Prostate gland (tissue), 2 donors: ENCODE measurements around the gene SSU72. TPM values are rescaled to one million over a fixed set of nuclear protein-coding genes. Genes with fewer than 3 reads are reported as not detected.

ENCODE experiments used
- DNase-seq: peaks from one replicate; pipeline ENCODE4 v3.0.0-alpha.2; 2019; ENCODE audit warnings: low spot score
- H3K27ac ChIP-seq, 2 donors: fragments of 200-600 bp; sonication (generic); 2 replicates each; pipeline ENCODE4 v1.5.1; 2017 to 2019
- H3K27me3 ChIP-seq: fragments of 200-600 bp; sonication (generic); replicated peaks from 2 replicates; pipeline ENCODE4 v1.5.1; 2019; ENCODE audit not compliant: insufficient read depth
- H3K36me3 ChIP-seq, 2 donors: fragments of 200-600 bp; sonication (generic); 1 replicate in 1 of 2; 2 replicates in 1 of 2; pipeline versions ENCODE4 v1.5.1 to v1.8.1; 2017 to 2019
- H3K4me1 ChIP-seq: fragments of 200-600 bp; sonication (generic); replicated peaks from 2 replicates; pipeline ENCODE4 v1.5.1; 2019
- H3K4me3 ChIP-seq, 2 donors: fragments of 200-600 bp; sonication (generic); 2 replicates each; pipeline ENCODE4 v1.5.1; 2017 to 2019
- H3K9me3 ChIP-seq: fragments of 200-600 bp; sonication (generic); 2 replicates; pipeline ENCODE4 v1.5.1; 2017
- CTCF ChIP-seq, 4 experiments: fragments of 200-600 bp in 2 of 4; fragments of 450-650 bp in 2 of 4; sonication (generic) in 2 of 4; IDR thresholded peaks; 1 replicate in 3 of 4; 2 replicates in 1 of 4; pipeline ENCODE4 v1.5.1; 2016 to 2019; ENCODE audit warnings: antibody characterized with exemption in 4 of 4, mild to moderate bottlenecking in 2 of 4, moderate library complexity in 2 of 4
- POLR2A ChIP-seq: fragments of 450-650 bp; IDR thresholded peaks from one replicate; pipeline ENCODE4 v1.6.1; 2016; ENCODE audit warnings: antibody characterized with exemption, mild to moderate bottlenecking
- POLR2AphosphoS5 ChIP-seq: sonication (generic); formaldehyde crosslinking; IDR thresholded peaks from one replicate; pipeline ENCODE4 v1.6.1; 2017; ENCODE audit warnings: antibody characterized with exemption
- WGBS: methylation state at CpG from one replicate; pipeline ENCODE4 v1.1.5; 2018; 5-methylcytosine and 5-hydroxymethylcytosine counted together
- intact Hi-C: fragments of 100-400 bp; cut with DNase I; formaldehyde crosslinking; loops from one replicate; pipeline ENCODE4 v1.14.2; 2022
- total RNA-seq, 2 donors: library from RNA; depleted of rRNA; stranded (reverse); fragments of >200 nt; gene quantifications; one replicate each; pipeline ENCODE4 v1.1.0, GENCODE V29; 2016

Gene SSU72
- total RNA-seq, 2 donors from 2014 or later, result 173 to 203 TPM

- 87% methylated on average over 17 of the region's 17 CpGs for WGBS
- no peak overlapping the region for H3K4me3 ChIP-seq
- TF ChIP-seq CTCF (IDR thresholded peaks at IDR 0.05) (no peak), POLR2A (no peak), POLR2AphosphoS5 (no peak)
- H3K27ac ChIP-seq, result no peak overlapping the region
- H3K27me3 ChIP-seq, result no peaks in the 10 kb centered on the region
- H3K36me3 ChIP-seq, result no peaks in the 10 kb centered on the region
- H3K9me3 ChIP-seq, result no peaks in the 10 kb centered on the region
- peaks cover 4% of the 10 kb centered on the region for H3K4me1 ChIP-seq
- no peak for DNase-seq
- intact Hi-C loops, result no loop called here
These were observed 31.1 kb upstream of the SSU72 start for GRCh38 chr1:1605724-1606123.

GRCh38 chr1:1605034-1605591 lies 30.4 kb upstream of the SSU72 start:
- no peak overlapping the region for H3K4me3 ChIP-seq
- WGBS, result 71% methylated on average over 14 of the region's 14 CpGs
- intact Hi-C loops, result no loop called here

DNA sequence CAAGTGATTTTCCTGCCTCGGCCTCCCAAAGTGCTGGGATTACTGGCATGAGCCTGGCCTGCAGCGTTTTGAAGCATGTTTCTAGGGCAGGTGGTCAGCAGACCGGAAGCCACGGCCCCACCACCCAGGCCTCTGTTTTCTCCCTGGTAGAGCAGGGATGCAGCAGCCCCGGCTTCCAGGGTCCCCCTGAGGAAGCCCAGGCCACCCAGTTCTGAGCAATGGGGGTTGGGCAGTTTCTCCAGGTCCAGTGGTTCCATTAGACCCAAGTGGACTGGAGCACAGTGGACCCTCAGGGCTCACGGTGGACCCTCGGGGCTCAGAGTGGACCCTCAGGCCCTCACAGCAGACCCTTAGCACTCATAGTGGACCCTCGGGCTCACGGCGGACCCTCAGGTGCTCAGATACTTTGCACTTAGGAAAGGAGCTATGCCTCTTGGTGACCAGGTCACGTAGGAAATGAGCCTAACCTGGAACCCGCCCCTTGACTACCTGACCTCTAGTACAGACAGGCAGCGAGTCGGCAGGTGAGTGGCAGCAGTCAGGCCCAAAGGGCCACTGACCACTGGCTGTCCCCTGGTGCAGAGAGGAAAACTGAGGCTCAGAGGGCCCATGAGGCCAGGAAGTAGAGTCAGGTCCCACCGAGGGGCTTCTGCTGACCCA lies 29.8 kb upstream of the SSU72 start:
- no peak for DNase-seq
- WGBS, result 79% methylated on average over 15 of the region's 15 CpGs
- no peak overlapping the region for H3K4me3 ChIP-seq
- intact Hi-C loops, result no loop called here
- no peaks in the 10 kb centered on the region for H3K9me3 ChIP-seq
- no peak for TF ChIP-seq CTCF (IDR thresholded peaks at IDR 0.05)
- no peak for TF ChIP-seq POLR2AphosphoS5
- no peak for TF ChIP-seq POLR2A
- no peak overlapping the region for H3K27ac ChIP-seq
- peaks cover 5% of the 10 kb centered on the region for H3K27me3 ChIP-seq
- no peaks in the 10 kb centered on the region for H3K4me1 ChIP-seq
- H3K36me3 ChIP-seq, result no peaks in the 10 kb centered on the region

More at GRCh38 chr1:1605034-1605591, 30.4 kb upstream of the SSU72 start:
- no peak for TF ChIP-seq POLR2AphosphoS5
- Histone ChIP-seq H3K27me3 (peaks cover 5% of the 10 kb centered on the region), H3K27ac (no peak overlapping the region), H3K36me3 (no peaks in the 10 kb centered on the region), H3K4me1 (no peaks in the 10 kb centered on the region), H3K9me3 (no peaks in the 10 kb centered on the region)
- no peak for DNase-seq

DNA sequence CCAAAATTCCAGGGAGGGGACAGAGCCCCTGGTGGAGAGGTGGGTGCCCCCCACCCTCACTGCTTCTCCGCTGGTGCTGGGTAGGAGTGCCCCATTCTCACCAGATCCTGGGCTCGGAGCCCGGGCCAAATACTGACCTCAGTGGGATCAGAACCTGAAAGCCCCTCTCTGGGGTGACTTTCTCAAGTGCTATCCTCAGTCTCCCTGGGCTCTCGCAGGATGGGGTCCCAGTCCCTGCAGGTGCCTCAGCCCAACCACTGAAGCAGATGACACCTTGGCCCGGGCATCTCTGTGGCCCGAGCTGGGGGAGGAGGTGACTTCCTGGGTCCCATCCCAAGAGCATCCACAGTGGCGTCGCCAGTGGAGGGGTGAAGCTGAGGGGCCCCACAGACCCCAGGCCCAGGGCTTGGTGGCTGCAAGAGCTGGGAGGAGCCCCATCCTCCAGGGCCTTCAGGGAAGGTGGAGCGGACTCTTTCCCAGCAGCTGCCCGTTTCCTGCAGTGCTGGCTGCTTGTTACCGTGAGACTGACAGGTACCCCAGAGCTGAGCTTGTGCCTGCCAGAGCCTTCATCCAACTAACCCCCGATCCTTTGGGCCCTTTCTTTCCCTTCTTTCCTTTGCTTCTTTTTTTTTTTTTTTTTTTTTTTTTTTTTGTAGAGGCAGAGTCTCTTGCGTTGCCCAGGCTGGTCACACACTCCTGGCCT lies 29.2 kb upstream of the SSU72 start:
- TF ChIP-seq CTCF (IDR thresholded peaks at IDR 0.05) (no peak), POLR2A (no peak), POLR2AphosphoS5 (no peak)
- no peak for DNase-seq
- H3K36me3 ChIP-seq, result no peaks in the 10 kb centered on the region
- no peaks in the 10 kb centered on the region for H3K9me3 ChIP-seq
- H3K4me1 ChIP-seq, result no peaks in the 10 kb centered on the region
- no peak overlapping the region for H3K4me3 ChIP-seq
- 71% methylated on average over 13 of the region's 13 CpGs for WGBS
- intact Hi-C loops, result no loop called here
- peaks cover 6% of the 10 kb centered on the region for H3K27me3 ChIP-seq
- no peak overlapping the region for H3K27ac ChIP-seq

DNA sequence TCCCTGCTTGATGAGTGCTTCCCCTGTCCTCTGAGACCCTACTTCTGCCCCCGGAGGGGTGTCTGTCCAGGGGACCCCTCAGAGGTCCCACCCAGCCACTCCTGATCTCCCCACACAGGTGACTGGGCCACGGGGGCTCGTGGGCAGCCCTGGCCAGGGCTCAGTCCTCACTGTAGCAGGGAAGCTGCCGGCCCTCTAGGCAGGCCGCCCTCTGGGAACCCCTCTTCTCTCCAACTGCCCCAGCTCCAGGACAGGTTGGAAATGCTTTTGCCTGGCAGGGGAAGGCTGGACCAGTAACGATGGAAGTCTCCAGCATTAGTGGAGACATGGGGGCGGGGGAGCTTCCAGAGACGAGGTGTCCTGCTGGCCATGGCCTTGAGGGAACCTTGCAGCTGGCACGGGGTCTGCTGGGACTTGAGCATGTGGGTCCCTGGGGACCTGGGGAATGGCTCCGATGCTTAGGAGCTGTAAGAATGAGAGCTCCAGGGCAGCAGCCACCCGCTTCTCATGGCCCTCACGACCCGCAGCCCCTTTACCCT lies 28.4 kb upstream of the SSU72 start:
- Histone ChIP-seq H3K9me3 (no peaks in the 10 kb centered on the region), H3K27ac (no peak overlapping the region), H3K4me1 (no peaks in the 10 kb centered on the region), H3K4me3 (no peak overlapping the region), H3K27me3 (peaks cover 7% of the 10 kb centered on the region), H3K36me3 (no peaks in the 10 kb centered on the region)
- TF ChIP-seq CTCF (IDR thresholded peaks at IDR 0.05) (no peak), POLR2AphosphoS5 (no peak), POLR2A (no peak)
- DNase-seq, result no peak
- intact Hi-C loops, result no loop called here
- 69% methylated on average over 11 of the region's 13 CpGs for WGBS
